ENCODE results near the gene HECTD2.

DNA sequence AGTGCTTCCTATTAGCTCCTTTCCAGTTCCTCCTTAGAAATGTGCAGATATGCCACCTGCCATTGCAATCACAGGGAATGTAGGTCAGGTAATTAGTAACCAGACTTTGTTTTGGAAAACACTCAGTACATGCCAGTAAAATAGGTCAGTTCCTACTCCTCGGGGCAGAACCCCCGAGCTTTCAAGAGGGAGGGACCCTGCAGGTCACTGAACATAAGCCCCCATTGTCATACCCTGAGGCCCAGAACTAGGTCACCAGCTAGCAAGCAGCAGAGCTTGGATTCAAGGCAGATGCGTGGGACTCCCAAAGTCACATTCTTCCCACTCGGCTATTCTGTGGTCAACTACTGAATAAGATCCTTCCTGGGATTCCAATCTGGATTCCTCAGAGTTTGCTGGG, 117.9 kb downstream of the HECTD2 start:
- no peak for TF ChIP-seq ZNF8 (CRISPR knock-in tag; IDR thresholded peaks at IDR 0.05)
- TF ChIP-seq BACH2 (CRISPR knock-in tag; IDR thresholded peaks at IDR 0.05; ENCODE audit: borderline replicate concordance) = no peak
- TF ChIP-seq, protein P1, sequence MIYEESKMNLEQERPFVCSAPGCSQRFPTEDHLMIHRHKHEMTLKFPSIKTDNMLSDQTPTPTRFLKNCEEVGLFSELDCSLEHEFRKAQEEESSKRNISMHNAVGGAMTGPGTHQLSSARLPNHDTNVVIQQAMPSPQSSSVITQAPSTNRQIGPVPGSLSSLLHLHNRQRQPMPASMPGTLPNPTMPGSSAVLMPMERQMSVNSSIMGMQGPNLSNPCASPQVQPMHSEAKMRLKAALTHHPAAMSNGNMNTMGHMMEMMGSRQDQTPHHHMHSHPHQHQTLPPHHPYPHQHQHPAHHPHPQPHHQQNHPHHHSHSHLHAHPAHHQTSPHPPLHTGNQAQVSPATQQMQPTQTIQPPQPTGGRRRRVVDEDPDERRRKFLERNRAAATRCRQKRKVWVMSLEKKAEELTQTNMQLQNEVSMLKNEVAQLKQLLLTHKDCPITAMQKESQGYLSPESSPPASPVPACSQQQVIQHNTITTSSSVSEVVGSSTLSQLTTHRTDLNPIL (CRISPR knock-in tag; IDR thresholded peaks at IDR 0.05; ENCODE audit: low read depth) = no peak
- TF ChIP-seq, protein P2, sequence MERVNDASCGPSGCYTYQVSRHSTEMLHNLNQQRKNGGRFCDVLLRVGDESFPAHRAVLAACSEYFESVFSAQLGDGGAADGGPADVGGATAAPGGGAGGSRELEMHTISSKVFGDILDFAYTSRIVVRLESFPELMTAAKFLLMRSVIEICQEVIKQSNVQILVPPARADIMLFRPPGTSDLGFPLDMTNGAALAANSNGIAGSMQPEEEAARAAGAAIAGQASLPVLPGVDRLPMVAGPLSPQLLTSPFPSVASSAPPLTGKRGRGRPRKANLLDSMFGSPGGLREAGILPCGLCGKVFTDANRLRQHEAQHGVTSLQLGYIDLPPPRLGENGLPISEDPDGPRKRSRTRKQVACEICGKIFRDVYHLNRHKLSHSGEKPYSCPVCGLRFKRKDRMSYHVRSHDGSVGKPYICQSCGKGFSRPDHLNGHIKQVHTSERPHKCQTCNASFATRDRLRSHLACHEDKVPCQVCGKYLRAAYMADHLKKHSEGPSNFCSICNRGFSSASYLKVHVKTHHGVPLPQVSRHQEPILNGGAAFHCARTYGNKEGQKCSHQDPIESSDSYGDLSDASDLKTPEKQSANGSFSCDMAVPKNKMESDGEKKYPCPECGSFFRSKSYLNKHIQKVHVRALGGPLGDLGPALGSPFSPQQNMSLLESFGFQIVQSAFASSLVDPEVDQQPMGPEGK (CRISPR knock-in tag; IDR thresholded peaks at IDR 0.05; ENCODE audit: borderline replicate concordance) = no peak
- TF ChIP-seq TCF4 (CRISPR knock-in tag; IDR thresholded peaks at IDR 0.05; ENCODE audit: borderline replicate concordance) = no peak
- no peak for TF ChIP-seq ZFP30 (CRISPR knock-in tag; IDR thresholded peaks at IDR 0.05)
- no peak for TF ChIP-seq SNAI2 (CRISPR knock-in tag; IDR thresholded peaks at IDR 0.05)
